ENCODE results near the gene TTLL11. TPM values are rescaled to one million over a fixed set of nuclear protein-coding genes. Genes with fewer than 3 reads are reported as not detected.

TTLL11 gene
- total and polyA plus RNA-seq, 2 experiments from 2014 or later, result 5.5 to 7.6 TPM

- TF ChIP-seq EZH2phosphoT487 (IDR thresholded peaks at IDR 0.05; ENCODE audit: low read depth, severe bottlenecking, unreplicated experiment) (no peak), CTCF (IDR thresholded peaks at IDR 0.05; ENCODE audit: poor library complexity) (no peak), EZH2 (IDR thresholded peaks at IDR 0.05; ENCODE audit: borderline replicate concordance) (no peak)
- Histone ChIP-seq H3K36me3 (replicated peaks; ENCODE audit: insufficient read depth, low read depth) (no peaks in the 10 kb centered on the region), H3K4me3 (no peak overlapping the region), H3K4me1 (ENCODE audit: insufficient read depth) (peaks cover 2% of the 10 kb centered on the region), H3K9me2 (replicated peaks; ENCODE audit: insufficient read depth) (no peaks in the 10 kb centered on the region), H2AFZ (no peak overlapping the region), H3K79me2 (no peaks in the 10 kb centered on the region), H3K9me3 (ENCODE audit: low read depth) (no peaks in the 10 kb centered on the region), H3K27me3 (peaks cover 16% of the 10 kb centered on the region), H3K4me2 (no peak overlapping the region), H4K20me1 (ENCODE audit: insufficient read depth, poor library complexity, severe bottlenecking) (no peaks in the 10 kb centered on the region), H3K27ac (no peak overlapping the region)
- 79% methylated on average over 17 of the region's 17 CpGs for WGBS (ENCODE audit: low lambda C conversion rate, missing lambda C conversion rate)
- DNase-seq (ENCODE audit: low spot score), result no peak
Observed at GRCh38 chr9:122133984-122134535, 41.0 kb upstream of the TTLL11 start.

- TF ChIP-seq EZH2 (IDR thresholded peaks at IDR 0.05; ENCODE audit: borderline replicate concordance) (no peak), CTCF (IDR thresholded peaks at IDR 0.05; ENCODE audit: poor library complexity) (no peak), EZH2phosphoT487 (IDR thresholded peaks at IDR 0.05; ENCODE audit: low read depth, severe bottlenecking, unreplicated experiment) (no peak)
- Histone ChIP-seq H3K4me1 (ENCODE audit: insufficient read depth) (no peaks in the 10 kb centered on the region), H4K20me1 (ENCODE audit: insufficient read depth, poor library complexity, severe bottlenecking) (no peaks in the 10 kb centered on the region), H3K9me3 (ENCODE audit: low read depth) (no peaks in the 10 kb centered on the region), H3K27ac (no peak overlapping the region), H3K9me2 (replicated peaks; ENCODE audit: insufficient read depth) (no peaks in the 10 kb centered on the region), H3K4me3 (no peak overlapping the region), H2AFZ (no peak overlapping the region), H3K4me2 (no peak overlapping the region), H3K36me3 (replicated peaks; ENCODE audit: insufficient read depth, low read depth) (no peaks in the 10 kb centered on the region), H3K27me3 (peaks cover 16% of the 10 kb centered on the region), H3K79me2 (no peaks in the 10 kb centered on the region)
- 73% methylated on average over 12 of the region's 12 CpGs for WGBS (ENCODE audit: low lambda C conversion rate, missing lambda C conversion rate)
- no peak for DNase-seq (ENCODE audit: low spot score)
Observed at GRCh38 chr9:122133263-122133983, 40.3 kb upstream of the TTLL11 start.

GRCh38 chr9:122132539-122132938, 39.4 kb upstream of the TTLL11 start:
- TF ChIP-seq CTCF (IDR thresholded peaks at IDR 0.05; ENCODE audit: poor library complexity) (no peak), EZH2phosphoT487 (IDR thresholded peaks at IDR 0.05; ENCODE audit: low read depth, severe bottlenecking, unreplicated experiment) (no peak), EZH2 (IDR thresholded peaks at IDR 0.05; ENCODE audit: borderline replicate concordance) (no peak)
- Histone ChIP-seq H3K9me3 (ENCODE audit: low read depth) (no peaks in the 10 kb centered on the region), H3K4me1 (ENCODE audit: insufficient read depth) (no peaks in the 10 kb centered on the region), H3K27ac (no peak overlapping the region), H4K20me1 (ENCODE audit: insufficient read depth, poor library complexity, severe bottlenecking) (no peaks in the 10 kb centered on the region), H3K79me2 (no peaks in the 10 kb centered on the region), H3K4me3 (no peak overlapping the region), H3K4me2 (no peak overlapping the region), H3K9me2 (replicated peaks; ENCODE audit: insufficient read depth) (no peaks in the 10 kb centered on the region), H2AFZ (no peak overlapping the region), H3K36me3 (replicated peaks; ENCODE audit: insufficient read depth, low read depth) (no peaks in the 10 kb centered on the region), H3K27me3 (peaks cover 20% of the 10 kb centered on the region)
- no peak for DNase-seq (ENCODE audit: low spot score)
- WGBS (ENCODE audit: low lambda C conversion rate, missing lambda C conversion rate), result 89% methylated on average over 4 of the region's 4 CpGs

All from hepatocyte (in vitro differentiated cells).